Astrocyte (in vitro differentiated cells and primary cell): ENCODE data around the gene LRRC19. TPM values are rescaled to one million over a fixed set of nuclear protein-coding genes. Genes with fewer than 3 reads are reported as not detected.

Experiments
- DNase-seq: peaks from one replicate; pipeline ENCODE4 v3.0.0-alpha.2; 2010; ENCODE audit warnings: low read depth
- FAIRE-seq: peaks from 2 replicates; lab custom pipeline; 2011; peaks lifted over from hg19 to GRCh38; lab: Jason Lieb, UNC
- H2AFZ ChIP-seq: 2 replicates; pipeline ENCODE4 v1.6.0; 2012; ENCODE audit warnings: low read depth, low read length, inconsistent platforms
- H3K27ac ChIP-seq: 2 replicates; pipeline ENCODE4 v1.5.1; 2011; ENCODE audit warnings: low read depth, low read length, inconsistent platforms
- H3K27me3 ChIP-seq: 2 replicates; pipeline ENCODE4 v1.6.0; 2011; ENCODE audit warnings: low read length, inconsistent platforms; ENCODE audit not compliant: insufficient read depth
- H3K36me3 ChIP-seq: 2 replicates; pipeline ENCODE4 v1.5.1; 2011; ENCODE audit warnings: low read length, inconsistent platforms; ENCODE audit not compliant: insufficient read depth
- H3K4me1 ChIP-seq: 2 replicates; pipeline ENCODE4 v1.5.1; 2011; ENCODE audit warnings: low read length, inconsistent platforms; ENCODE audit not compliant: insufficient read depth
- H3K4me2 ChIP-seq: 2 replicates; pipeline ENCODE4 v1.6.0; 2012; ENCODE audit warnings: low read length, inconsistent platforms
- H3K4me3 ChIP-seq: 2 replicates; pipeline ENCODE4 v1.5.1; 2011; ENCODE audit warnings: low read depth, mild to moderate bottlenecking, low read length, inconsistent platforms; ENCODE audit not compliant: insufficient read depth
- H3K79me2 ChIP-seq: 2 replicates; pipeline ENCODE4 v1.6.0; 2012; ENCODE audit warnings: mild to moderate bottlenecking, low read length, inconsistent platforms; ENCODE audit not compliant: insufficient read depth
- H3K9ac ChIP-seq: 2 replicates; pipeline ENCODE4 v1.6.0; 2012; ENCODE audit warnings: mild to moderate bottlenecking, low read length, inconsistent platforms
- H3K9me3 ChIP-seq: 2 replicates; pipeline ENCODE4 v1.5.1; 2012; ENCODE audit warnings: low read depth, mild to moderate bottlenecking, low read length, inconsistent platforms; ENCODE audit not compliant: insufficient read depth
- H4K20me1 ChIP-seq: 2 replicates; pipeline ENCODE4 v1.6.0; 2012; ENCODE audit warnings: low read length, inconsistent platforms; ENCODE audit not compliant: insufficient read depth
- H3K27ac Mint-ChIP-seq: one replicate; pipeline ENCODE4 v1.8.0; 2021; ENCODE audit warnings: mild to moderate bottlenecking, mixed read lengths; ENCODE audit not compliant: unreplicated experiment
- H3K27me3 Mint-ChIP-seq: one replicate; pipeline ENCODE4 v1.8.0; 2021; ENCODE audit warnings: low read depth, mixed read lengths; ENCODE audit not compliant: unreplicated experiment
- H3K36me3 Mint-ChIP-seq: one replicate; pipeline ENCODE4 v1.8.0; 2021; ENCODE audit warnings: low read depth, mixed read lengths; ENCODE audit not compliant: unreplicated experiment
- H3K4me1 Mint-ChIP-seq: one replicate; pipeline ENCODE4 v1.8.0; 2021; ENCODE audit warnings: low read depth, mixed read lengths; ENCODE audit not compliant: unreplicated experiment
- H3K4me3 Mint-ChIP-seq: one replicate; pipeline ENCODE4 v1.8.0; 2021; ENCODE audit warnings: mild to moderate bottlenecking, moderate library complexity, mixed read lengths; ENCODE audit not compliant: unreplicated experiment
- H3K9me3 Mint-ChIP-seq: one replicate; pipeline ENCODE4 v1.8.0; 2021; ENCODE audit warnings: mild to moderate bottlenecking, mixed read lengths; ENCODE audit not compliant: unreplicated experiment
- CTCF ChIP-seq: IDR thresholded peaks from 2 replicates; pipeline ENCODE4 v1.5.1; 2011; ENCODE audit warnings: low read depth, mild to moderate bottlenecking, inconsistent platforms, low read length, moderate library complexity; ENCODE audit not compliant: insufficient read depth
- EZH2 ChIP-seq: IDR thresholded peaks from 2 replicates; pipeline ENCODE4 v1.6.1; 2012; ENCODE audit warnings: mild to moderate bottlenecking, low read length, inconsistent platforms; ENCODE audit not compliant: insufficient read depth
- total RNA-seq: library from RNA; stranded (reverse); gene quantifications from 2 replicates; pipeline ENCODE4 v1.2.1, GENCODE V29; 2021

Gene LRRC19
- total RNA-seq, 1 donor from 2014 or later, result not detected

- Histone ChIP-seq H3K36me3 (no peaks in the 10 kb centered on the region), H3K9me3 (no peaks in the 10 kb centered on the region), H3K9ac (no peak overlapping the region), H3K27me3 (no peaks in the 10 kb centered on the region), H4K20me1 (no peaks in the 10 kb centered on the region), H3K79me2 (peaks cover 5% of the 10 kb centered on the region), H3K4me2 (no peak overlapping the region), H3K4me1 (peaks cover 7% of the 10 kb centered on the region), H2AFZ (no peak overlapping the region), H3K4me3 (no peak overlapping the region), H3K27ac (no peak overlapping the region)
- DNase-seq (no peak), FAIRE-seq (no peak)
- Mint-ChIP-seq H3K36me3 (no peaks in the 10 kb centered on the region), H3K4me1 (peaks cover 16% of the 10 kb centered on the region), H3K27ac (no peak overlapping the region), H3K4me3 (no peak overlapping the region), H3K27me3 (no peaks in the 10 kb centered on the region), H3K9me3 (no peaks in the 10 kb centered on the region)
- no peak for TF ChIP-seq EZH2
- TF ChIP-seq CTCF, result no peak
Measured at GRCh38 chr9:26954050-26954508, 51.4 kb downstream of the LRRC19 start.

- Histone ChIP-seq H3K4me2 (no peak overlapping the region), H3K4me3 (no peak overlapping the region), H3K27ac (no peak overlapping the region), H4K20me1 (no peaks in the 10 kb centered on the region), H3K27me3 (no peaks in the 10 kb centered on the region), H3K36me3 (no peaks in the 10 kb centered on the region), H3K4me1 (peaks cover 5% of the 10 kb centered on the region), H3K9ac (no peak overlapping the region), H3K9me3 (no peaks in the 10 kb centered on the region), H2AFZ (no peak overlapping the region), H3K79me2 (peaks cover 5% of the 10 kb centered on the region)
- peaks cover 16% of the 10 kb centered on the region for H3K4me1 Mint-ChIP-seq
- H3K36me3 Mint-ChIP-seq, result no peaks in the 10 kb centered on the region
- DNase-seq (no peak), FAIRE-seq (no peak)
- H3K9me3 Mint-ChIP-seq, result no peaks in the 10 kb centered on the region
- H3K27me3 Mint-ChIP-seq, result no peaks in the 10 kb centered on the region
- H3K4me3 Mint-ChIP-seq, result no peak overlapping the region
- no peak overlapping the region for H3K27ac Mint-ChIP-seq
- no peak for TF ChIP-seq CTCF
- TF ChIP-seq EZH2, result no peak
Measured at GRCh38 chr9:26951794-26952193, 53.7 kb downstream of the LRRC19 start.

DNA sequence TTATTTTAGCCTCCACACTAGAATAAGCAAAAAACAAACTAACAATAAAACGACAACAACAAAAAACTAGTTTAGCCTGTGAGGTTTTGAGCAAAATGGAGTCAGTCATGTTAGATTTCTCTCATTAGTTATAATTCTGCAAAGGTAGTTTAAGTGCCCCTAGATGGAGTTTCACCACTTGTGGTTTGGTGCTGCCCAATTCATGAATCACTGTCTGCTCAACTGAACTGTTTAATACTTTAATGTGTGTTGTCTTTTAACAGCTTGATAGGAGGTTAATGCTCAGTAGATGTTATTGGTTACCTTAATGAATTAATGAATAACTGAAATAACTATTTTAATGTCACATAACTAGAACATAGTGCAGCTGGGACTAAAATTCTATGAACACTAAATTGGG, 55.0 kb downstream of the LRRC19 start:
- Histone ChIP-seq H3K27ac (no peak overlapping the region), H3K27me3 (no peaks in the 10 kb centered on the region), H3K4me3 (no peak overlapping the region), H2AFZ (no peak overlapping the region), H3K9me3 (no peaks in the 10 kb centered on the region), H3K4me2 (no peak overlapping the region), H3K4me1 (peaks cover 6% of the 10 kb centered on the region), H3K9ac (no peak overlapping the region), H3K36me3 (no peaks in the 10 kb centered on the region), H4K20me1 (peaks cover 2% of the 10 kb centered on the region), H3K79me2 (peaks cover 18% of the 10 kb centered on the region)
- TF ChIP-seq CTCF (no peak), EZH2 (no peak)
- Mint-ChIP-seq H3K4me1 (peaks cover 15% of the 10 kb centered on the region), H3K27me3 (no peaks in the 10 kb centered on the region), H3K9me3 (no peaks in the 10 kb centered on the region), H3K4me3 (no peak overlapping the region), H3K27ac (no peak overlapping the region), H3K36me3 (no peaks in the 10 kb centered on the region)
- DNase-seq (no peak), FAIRE-seq (no peak)
